ENCODE measurements around the gene MPZL3. TPM values are rescaled to one million over a fixed set of nuclear protein-coding genes. Genes with fewer than 3 reads are reported as not detected.
A peak's percentile ranks its signal among the peaks of the same experiment; 100 is the strongest.
"Not testable (repeated sequence)": the region's sequence is repeated elsewhere in the genome, so short reads cannot be mapped to it uniquely, and the experiment has no call there.

MPZL3 gene
- total RNA-seq, 1 experiment from 2014 or later: 0.72 TPM

DNA sequence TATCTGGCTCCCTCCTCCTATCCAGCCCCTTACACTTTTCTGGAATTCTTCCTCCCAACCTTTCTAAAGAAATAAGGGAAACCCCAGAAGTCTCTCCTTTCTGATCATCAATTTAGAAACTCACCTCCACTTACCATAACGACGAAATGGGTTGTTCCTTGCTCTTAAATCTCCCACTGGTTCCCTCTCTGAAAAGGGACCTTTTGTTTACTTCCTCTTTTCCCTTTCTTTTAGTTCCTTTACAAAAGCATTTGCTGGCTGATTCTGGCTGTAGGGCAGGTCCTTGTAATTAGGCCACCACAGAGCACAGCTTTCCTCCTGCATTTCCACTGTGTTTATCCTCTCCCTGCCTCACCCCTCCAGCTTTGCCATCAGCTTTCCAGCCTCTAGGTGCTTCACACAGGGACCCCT is 39.4 kb downstream of the MPZL3 start:
- no peak for DNase-seq (ENCODE audit: low read depth)

DNA sequence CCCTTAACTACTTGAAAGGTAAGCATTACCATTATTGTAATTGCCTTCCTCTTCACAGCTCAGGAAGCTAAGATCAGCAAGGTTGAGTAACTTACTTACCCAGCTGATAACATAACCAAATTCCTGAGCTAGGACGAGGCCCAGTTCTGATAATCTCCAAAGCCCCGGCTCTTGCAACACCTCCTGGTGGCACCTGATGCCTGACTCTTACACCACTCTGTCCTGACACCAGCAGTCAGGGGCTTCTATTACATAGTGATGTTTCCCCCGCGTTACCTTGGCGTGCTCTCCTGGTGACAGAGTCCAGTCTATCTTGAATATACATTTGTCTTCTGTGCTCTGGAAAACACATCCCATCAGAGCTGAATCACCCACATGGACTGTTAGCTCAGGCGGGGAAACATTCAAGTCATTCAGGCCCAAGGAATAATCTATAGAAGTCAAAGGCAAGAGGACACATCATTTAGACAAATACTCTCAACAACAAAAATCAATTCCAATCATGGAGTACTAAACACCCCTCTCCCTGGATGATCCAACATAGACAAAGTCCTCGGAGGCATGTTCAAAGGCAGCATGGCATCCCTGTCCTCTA is 39.9 kb downstream of the MPZL3 start:
- no peak for DNase-seq (ENCODE audit: low read depth)

DNA sequence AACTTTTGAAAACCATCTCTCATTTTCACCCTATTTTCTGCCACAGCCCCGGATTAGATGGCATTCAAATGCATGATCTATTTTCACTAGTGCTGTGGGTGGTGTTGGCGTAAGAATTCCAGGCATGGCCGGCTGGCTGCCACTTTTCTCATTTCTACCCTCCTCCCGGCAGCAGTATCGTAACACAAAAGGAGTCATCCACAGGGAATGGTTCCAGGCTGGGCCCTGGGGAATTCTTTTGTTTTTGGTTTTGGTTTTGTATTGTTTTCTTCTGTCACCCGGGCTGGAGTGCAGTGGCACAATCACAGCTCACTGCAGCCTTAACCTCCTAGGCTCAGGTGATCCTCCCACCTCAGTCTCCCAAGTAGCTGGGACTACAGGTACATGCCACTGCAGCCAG is 41.2 kb downstream of the MPZL3 start:
- DNase-seq (ENCODE audit: low read depth): no peak

DNA sequence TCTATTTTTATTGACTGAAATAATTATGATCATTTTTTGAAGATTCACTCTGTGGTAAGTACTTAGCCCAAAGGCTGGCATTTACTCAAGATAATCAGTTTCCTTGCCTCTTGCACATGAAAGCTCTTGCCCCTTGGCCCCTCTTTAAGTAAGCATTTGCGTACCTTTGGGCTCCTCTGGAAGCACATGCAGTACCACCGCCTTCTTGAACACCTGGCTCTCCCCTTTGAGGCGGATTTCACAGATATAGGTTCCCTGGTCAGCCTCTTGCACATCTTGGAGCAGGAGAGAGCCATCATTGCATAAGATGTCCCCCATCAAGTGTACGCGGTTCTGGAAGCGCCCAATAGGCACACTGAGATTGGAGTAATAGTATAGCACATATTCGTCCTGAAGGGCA is 41.8 kb downstream of the MPZL3 start:
- DNase-seq (ENCODE audit: low read depth): no peak

DNA sequence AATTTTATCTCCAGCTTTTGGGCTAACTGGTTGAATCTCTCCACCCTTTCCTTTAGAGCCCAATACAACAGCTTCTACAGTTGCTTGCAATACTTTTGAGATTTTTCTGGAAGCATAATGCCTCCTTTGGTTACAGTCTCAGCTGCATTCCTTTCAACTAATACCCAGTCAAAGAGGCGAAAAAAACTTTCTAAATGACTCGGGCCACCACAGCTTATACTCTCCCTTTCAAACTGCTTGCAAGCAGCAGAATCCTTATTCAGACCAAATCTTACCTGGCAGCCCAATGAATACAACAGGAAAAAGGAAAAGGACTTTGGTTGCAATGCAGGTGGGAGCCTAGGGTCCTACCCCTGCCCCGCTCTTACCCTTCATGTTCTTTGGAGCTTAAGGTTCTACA is 43.1 kb downstream of the MPZL3 start:
- DNase-seq (ENCODE audit: low read depth): no peak

DNA sequence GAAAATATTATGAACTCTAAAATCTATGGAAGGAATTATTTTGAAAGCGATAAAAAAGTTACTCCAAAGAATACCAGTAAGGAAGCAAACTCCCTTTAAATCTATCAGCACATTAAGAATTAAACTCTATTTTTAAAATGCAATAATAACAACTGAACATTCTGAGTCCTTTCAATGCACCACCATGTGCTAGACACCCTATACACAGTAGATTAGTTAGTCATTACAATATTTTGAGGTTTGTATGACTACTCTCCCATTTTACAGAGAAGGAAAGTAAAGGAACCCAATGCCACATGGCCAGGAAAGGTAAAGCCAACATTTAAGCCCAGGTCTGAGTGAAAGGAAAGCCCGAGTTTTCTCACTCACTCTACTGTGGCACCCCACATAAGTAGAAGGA is 45.1 kb downstream of the MPZL3 start:
- DNase-seq (ENCODE audit: low read depth): no peak

DNA sequence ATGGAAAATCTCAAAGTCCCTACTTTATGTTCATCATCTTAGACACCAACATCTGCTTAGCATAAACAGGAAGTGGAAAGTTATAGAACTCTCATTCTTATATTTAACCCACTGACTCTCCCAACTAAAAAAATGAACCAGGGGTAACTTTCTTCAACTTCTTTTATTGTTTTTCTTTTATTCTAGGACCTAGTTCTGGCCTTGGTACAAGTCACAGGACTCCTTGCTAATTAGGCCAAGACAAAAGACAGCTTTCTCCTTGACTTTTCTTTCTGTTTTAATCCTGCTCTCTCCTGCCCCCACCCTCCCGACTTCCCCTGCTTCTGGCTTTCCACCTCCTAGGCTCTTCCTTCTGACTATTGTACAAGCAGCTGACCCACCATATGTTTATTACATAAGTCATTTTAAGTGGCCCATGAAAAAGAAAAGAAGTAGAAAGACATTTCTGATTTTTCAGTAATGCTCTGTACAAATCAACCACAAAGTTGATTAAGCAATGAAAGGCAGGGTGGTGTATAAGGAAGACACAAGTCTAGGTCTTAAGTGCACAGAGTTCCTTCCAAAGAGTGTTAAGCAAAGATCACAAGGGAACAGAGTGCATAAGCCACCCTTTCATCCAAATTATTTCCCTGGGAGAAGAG is 45.7 kb downstream of the MPZL3 start:
- no peak for DNase-seq (ENCODE audit: low read depth)

DNA sequence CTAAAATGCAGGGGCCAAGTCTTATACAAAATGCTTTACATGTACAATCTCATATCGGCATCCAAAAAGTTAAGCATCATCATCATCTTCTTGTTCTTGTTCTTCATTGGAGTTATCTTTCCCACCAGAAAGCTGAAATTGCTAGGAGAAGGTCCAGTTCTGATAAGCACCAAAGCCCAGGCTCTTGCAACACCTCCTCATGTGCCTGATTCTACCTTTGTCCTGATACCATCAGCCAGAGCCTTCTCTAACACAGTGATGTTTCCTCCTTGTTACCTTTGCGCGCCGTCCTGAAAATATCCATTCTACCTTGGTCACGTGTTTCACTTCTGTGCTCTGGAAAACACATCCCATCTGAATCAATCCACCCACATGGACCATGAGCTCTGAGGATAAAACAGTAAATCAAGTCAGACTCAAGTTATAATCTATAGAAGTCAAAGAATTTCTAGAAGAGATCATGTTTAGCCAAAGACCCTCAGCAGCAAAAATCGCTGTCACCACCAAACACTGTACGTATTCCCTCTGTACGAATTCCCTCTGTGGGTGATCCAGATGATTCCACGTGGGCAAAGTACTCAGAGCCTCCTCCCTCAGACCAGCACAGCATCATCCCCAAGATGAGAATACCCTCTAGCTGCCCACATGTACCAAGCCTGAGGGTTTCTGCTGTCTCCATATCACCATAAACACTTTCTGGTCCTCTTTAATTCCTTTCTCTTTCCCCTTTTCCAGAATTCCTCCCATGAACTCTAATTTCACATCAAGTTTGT is 46.4 kb downstream of the MPZL3 start:
- DNase-seq (ENCODE audit: low read depth): no peak

DNA sequence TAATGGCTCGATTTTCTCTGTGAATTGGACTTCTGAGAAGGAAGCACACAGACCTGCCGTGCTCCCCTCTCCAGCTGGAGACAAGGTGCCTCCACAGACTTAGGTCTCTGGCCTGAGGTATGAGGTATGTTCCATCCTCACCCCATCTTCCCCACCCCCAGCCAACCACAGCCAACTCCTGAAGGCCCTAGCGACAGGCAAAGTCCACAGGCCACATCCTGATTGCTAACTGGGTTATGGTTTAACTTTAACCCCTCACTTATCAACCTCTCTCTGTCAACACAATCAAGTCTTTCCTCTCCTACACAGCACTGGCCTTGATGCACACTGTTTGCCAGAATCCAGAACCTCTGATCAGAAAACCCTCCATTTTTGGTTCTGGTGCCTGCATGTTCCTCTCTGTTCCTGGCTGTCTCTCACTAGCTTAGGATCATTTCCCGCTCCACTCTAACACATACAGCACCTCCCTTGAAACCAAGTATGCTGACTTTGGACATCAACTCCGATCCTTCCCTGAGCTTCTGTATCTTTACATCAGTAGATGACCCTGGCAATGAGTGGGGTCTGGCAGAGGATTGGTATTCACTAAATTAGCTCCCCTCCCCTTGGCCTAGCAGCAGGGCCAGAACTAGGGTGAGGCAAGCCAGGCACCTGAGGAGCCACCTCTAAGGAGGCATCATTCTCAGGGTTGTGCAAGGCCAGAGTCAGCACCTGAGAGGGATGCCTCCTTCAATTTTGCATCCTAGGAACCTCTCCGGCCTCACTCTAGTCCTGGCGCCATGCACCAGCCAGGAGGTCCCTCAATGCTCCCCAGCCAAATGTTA is 49.4 kb downstream of the MPZL3 start:
- no peak for DNase-seq (ENCODE audit: low read depth)

DNA sequence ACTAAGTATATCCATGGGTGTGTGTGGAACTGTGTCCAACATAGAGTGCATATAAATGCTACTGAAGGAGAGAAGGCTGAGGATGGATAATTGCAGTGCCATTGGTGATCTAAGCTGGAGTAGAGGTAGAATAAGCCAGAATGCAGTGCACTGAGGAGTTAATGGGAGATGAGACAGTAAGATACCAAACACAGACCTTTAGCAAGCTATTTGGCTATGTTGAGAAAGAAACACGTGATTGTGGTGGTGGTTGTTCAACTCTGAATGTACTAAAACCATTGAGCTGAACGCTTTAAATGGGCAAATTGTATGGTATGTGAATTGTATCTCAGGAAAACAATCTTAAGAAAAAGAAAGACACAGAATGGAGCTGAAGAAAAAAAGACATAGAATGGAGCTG is 50.2 kb downstream of the MPZL3 start:
- no peak for DNase-seq (ENCODE audit: low read depth)

DNA sequence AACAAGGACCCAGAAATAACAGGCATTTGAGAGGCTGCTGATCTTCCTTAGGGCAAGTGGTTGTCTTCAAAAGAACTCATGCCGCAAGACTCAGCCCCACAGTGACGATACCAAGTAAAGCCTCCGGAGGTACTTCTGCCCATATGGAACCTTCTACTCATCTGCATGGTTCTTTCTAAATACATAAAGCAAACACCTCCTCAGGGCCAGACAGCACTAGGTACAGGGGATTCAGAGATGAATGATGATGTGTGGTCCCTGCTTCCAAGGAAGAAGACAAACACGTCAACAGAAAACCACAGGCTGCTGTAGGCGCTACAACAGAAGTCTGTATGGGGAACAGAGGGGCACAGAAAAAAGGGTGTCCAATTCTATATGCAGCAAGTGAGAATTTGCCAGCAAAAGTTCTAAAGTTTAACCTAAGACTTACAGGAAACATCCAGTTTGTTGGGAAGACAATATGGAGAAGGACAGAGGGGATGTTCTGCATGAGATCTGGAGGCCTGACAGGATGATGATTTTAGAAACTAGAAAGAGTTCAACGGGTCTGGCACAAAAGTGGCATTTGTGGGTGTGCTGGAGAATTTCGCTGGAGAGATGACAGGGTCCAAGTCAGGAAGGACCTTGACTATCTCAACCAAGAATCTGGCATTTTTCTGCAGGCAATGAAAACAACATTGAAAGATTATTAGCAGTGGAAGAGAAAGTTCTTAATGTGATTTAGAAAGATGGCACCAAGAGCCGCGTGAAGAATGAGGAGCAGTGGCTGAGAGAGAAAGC is 51.1 kb downstream of the MPZL3 start:
- no peak for DNase-seq (ENCODE audit: low read depth)

DNA sequence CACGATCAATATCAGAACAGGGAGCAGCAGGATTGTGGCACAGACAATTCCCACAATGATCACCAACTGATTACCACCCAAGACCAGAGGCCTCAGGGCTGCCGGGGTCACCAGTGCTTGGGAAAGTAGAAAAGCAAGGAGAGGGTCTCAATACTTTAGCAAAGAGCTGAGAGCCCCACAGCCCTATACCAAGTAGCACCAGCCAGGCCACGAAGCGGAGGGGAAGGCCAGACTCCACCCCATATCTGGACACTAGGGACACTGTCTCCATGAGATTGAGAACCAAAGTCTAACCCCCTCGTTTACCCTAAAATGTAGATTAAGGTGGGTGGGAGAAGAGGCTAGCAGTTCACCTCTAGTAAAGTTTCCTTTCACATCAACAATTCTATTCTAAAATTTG is 51.7 kb downstream of the MPZL3 start:
- DNase-seq (ENCODE audit: low read depth): no peak

DNA sequence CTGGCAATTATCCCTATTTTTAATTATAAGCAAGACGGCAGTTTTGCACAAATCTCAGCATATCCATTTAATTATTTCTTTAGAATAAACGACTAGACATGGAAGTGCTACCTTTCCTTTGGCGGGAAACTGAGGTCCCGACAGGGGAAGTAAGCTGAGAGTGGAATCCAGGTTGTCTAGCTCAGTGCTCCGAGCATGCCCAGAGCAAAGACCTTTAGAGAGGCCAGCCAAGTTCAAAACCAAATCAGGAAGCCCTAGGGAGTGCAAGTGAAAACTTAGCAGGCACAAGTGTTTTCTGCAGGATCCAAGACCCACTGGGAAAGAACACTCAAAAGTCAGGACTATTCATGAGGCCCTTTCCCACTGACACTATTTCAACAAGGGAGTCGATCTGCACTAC is 53.0 kb downstream of the MPZL3 start:
- DNase-seq (ENCODE audit: low read depth): no peak

DNA sequence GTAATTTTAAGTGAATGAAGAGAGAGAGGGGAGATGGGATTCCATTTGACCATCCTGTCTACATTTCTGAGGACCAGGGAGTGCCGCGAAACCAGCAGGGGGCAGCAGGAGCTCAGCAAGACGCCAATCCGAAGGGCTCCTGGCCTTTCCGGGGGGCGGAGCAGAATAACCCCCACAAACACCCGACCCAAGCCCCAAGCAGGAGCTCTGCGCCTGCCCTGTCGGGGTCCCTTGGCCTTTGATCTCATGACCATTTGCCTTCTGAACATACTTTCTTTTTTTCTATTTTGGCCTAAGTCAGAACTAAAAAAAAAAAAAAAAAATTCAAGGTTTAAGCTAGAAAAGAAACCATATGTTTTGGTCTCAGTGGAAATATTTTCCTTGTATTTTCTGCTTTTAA is 53.8 kb downstream of the MPZL3 start:
- peak; percentile 56 for DNase-seq (ENCODE audit: low read depth)

DNA sequence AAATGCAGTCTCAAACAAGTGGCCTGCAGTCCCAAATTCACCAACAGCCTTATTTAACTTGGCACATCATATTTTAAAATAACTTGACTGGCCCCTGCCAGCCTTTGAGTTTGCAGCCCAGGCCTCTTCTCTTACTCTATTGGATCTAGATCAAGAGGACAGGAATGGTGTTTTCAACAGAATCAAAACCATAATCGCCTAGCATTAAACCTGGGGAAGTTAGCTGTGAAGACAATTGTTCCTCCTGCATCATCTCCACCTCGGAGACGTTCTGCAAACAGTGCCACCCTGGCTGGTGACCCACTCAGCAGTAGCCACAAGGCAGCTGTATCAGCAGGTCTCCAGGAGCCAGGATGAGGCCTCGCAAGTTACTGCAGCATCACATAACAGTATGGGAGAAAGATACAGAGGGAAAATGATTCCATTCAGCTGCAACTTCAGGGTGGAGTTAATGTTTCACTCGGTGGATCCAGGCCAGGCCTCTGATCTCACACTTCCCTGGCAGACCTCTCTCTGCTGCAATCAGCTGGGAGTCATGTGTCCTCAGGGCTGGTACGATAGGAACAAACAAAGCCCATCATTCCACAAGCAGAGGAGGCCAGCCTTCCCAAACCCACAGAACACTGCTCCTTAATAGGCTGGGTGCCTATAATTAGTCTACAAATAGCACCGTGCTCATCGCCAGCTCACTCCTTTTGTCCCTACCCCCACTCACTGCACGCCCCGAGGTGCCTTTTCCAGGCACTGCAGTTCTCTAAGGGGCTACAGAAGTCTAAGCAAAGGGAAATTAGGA is 57.1 kb downstream of the MPZL3 start:
- peak; percentile 80 for DNase-seq (ENCODE audit: low read depth)

DNA sequence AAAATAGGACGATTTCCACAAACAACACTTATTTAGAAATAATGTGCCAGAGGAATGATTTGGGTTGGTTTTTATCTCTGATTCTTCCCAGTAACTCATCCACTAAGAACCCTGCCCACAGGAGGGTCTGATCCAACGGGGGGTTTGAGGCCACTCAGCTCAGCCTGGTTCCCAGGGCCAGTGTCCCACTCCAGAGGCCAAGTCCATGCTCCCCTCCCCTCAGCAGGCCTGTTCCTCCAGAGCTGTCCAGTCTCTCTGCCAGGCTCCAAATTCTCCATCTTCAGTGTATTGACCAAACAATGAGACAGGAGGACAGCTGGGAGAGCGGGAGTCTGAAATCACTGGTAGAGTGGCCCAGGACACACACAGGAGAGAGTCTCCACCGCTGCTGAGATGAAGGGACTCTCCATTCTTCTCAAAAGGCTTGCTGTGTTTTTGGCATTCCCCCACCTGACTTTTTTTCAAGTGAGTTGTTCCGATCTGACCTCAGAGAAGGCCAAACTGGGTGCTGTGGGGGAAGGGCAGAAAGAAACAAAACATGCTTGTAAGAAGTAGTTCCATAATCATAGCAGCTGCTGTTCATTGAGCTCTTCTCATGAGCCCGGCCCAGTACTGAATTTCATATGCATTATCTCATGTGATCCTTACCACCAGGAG is 58.1 kb downstream of the MPZL3 start:
- no peak for DNase-seq (ENCODE audit: low read depth)

DNA sequence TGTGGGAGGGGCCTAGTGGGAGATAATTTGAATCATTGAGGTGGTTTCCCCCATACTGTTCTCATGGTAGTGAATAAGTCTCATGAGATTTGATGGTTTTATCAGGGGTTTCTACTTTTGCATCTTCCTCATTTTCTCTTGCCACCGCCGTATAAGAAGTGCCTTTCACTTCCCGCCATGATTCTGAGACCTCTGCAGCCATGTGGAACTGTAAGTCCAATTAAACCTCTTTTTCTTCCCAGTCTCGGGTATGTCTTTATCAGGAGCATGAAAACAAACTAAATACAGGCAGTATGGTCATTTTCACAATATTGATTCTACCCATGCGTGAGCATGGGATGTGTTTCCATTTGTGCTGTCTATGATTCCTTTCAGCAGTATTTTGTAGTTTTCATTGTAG is 59.3 kb downstream of the MPZL3 start:
- not testable (repeated sequence) for DNase-seq (ENCODE audit: low read depth)

DNA sequence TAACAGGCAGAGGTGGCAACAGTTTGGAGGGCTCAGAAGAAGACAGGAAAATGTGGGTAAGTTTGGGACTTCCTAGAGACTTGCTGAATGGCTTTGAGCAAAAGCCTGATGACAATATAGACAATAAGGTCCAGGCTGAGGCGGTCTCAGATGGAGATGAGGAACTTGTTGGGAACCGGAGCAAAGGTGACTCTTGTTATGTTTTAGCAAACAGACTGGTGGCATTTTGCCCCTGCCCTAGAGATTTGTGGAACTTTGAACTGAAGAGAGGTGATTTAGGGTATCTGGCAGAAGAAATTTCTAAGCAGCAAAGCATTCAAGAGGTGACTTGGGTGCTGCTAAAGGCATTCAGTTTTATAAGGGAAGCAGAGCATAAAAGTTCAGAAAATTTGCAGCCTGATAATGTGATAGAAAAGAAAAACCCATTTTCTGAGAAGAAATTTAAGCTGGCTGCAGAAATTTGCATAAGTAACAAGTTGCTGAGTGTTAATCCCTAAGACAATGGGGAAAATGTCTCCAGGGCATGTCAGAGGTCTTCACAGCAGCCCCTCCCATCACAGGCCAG is 61.1 kb downstream of the MPZL3 start:
- DNase-seq (ENCODE audit: low read depth): not testable (repeated sequence)

DNA sequence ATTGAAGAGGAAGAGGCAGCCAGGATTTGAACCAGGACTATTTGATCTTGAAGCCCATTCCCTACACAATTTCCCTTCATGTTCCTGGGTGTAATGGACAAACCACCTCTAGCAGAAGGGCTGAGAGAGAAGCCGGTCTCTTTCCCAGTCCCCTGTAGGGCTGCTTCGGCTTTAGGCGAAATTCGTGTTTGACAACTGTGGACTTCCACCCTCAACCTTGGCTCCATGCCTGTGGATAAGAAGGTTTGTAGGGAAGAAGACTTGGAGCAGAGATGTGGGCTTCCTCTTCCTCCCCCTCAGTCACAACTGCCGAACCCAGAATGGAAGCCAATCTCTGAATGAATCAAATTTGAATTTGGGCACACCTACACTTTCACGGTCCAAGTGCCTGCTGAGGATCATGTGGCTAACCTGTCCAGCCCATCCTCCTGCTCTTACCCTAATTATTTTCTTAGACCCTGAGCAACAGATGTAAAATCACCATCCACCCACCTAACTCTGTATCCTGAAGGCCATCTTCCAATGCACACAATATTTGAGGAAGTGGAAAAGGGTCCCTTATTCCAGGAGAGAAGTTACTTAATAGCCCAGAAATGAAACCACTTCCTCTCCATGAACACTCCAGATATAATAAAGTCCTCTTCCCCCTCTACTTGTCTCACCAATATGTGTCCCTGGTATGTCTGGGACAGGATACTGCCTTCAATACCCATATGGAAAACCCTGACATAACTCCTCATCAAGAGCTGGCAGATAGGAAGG is 65.6 kb downstream of the MPZL3 start:
- no peak for DNase-seq (ENCODE audit: low read depth)

All from RPMI7951 (cell line).